ENCODE measurements around the gene N4BP2L2.

The N4BP2L2 gene

DNA sequence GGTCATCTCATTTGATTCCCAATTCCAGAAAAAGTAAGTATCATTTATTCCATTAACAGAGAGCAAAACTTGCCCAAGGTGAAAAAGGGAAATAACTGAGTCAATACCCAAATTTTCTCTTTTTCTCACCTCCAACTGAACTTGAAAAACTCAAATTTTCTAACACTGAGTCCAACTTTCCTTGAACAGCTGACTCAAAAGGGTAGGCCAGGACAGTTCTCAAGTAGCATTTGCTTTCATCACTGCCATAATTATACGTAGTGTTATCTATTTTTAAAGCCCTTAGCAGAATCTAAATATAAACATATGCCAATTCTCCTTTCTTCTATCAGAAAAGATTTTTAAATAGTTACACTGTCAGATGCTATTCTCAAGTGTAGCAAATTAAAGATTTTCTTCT, 3.5 kb downstream of the N4BP2L2 start:
- DNase-seq: no peak

DNA sequence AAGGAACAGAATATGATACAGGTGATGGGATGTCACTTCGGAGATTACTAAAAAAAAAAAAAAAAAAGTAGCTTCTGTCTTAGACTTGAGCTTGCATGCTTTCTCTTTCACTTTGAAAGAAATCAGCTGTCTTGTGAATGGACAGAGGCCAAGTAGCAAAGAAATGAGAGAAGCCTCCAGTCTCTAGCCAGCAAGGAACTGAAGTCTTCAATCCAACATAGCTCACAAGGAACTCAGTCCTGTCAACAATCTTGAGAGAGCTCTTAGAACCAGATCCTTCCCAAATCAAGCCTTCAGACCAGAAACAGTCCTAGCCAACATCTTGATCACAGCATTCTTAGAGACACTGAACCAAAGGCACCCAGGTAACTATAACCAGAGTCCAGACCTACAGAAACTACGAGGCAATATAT, 7.7 kb downstream of the N4BP2L2 start:
- peak in 3 of 56 donors; percentile 1 to 4 (median 2) for DNase-seq

DNA sequence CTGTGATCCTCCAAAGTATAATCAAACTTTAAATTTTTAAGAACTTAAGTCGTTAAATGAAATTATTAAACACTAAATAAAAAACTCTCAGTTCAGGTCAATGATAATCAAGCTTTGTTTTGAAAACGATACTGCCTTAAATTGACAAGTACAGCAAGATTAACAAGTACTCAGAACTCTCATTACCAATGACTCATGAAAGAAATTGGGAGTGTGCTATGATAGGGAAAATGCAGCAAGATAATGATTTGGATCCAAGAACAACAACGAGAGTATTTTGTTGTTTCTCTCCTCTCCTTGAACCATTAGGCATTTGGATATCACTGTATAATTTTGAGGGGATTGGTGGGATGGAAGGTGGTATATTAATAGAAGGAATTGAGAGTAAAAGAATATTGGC, 10.2 kb downstream of the N4BP2L2 start:
- no peak for DNase-seq

GRCh38 chr13:32527151-32527550, 11.4 kb downstream of the N4BP2L2 start:
- DNase-seq: no peak

- DNase-seq: no peak
Observed at GRCh38 chr13:32525766-32526165, 12.8 kb downstream of the N4BP2L2 start.

GRCh38 chr13:32515246-32515645, 23.3 kb downstream of the N4BP2L2 start:
- DNase-seq: no peak

DNA sequence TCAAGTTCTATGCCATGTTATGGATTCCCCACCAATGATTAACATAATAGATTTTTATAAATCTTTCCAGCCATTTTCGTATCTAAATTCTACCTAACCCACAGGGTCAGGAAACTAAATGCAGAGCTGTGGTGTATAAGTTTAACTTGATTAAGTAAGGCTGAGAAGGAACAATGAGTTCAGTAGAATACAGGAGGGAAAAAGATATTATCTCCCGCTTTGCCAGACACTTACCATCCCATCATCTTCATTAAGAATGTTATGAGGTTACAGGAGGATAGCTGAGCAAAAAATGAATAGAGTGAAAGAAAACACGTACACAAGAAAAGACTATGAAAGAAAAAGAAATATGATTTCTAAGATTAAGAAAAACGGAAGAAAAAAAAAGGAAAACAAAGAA, 27.1 kb downstream of the N4BP2L2 start:
- DNase-seq: no peak

- DNase-seq: no peak
Observed at GRCh38 chr13:32504876-32505275, 33.7 kb downstream of the N4BP2L2 start.

GRCh38 chr13:32504263-32504662, 34.3 kb downstream of the N4BP2L2 start:
- no peak for DNase-seq

DNA sequence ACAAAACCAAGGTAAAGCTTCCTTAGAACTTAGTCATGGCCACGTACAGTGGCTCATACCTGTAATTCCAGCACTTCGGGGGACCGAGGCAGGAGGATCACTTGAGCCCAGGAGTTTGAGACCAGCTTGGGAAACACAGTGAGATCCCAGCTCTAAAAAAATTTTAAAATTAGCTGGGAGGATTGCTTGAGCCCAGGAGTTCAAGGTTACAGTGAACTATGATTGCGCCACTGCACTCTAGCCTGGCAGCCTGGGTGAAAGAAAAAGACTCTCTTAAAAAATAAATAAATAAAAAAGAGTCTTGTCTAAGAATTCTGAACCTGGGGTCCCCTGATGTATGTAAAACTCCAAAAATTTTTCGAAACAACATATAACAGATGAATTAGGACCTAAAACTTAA, 34.9 kb downstream of the N4BP2L2 start:
- no peak for DNase-seq

GRCh38 chr13:32501064-32501463, 37.5 kb downstream of the N4BP2L2 start:
- DNase-seq: no peak

DNA sequence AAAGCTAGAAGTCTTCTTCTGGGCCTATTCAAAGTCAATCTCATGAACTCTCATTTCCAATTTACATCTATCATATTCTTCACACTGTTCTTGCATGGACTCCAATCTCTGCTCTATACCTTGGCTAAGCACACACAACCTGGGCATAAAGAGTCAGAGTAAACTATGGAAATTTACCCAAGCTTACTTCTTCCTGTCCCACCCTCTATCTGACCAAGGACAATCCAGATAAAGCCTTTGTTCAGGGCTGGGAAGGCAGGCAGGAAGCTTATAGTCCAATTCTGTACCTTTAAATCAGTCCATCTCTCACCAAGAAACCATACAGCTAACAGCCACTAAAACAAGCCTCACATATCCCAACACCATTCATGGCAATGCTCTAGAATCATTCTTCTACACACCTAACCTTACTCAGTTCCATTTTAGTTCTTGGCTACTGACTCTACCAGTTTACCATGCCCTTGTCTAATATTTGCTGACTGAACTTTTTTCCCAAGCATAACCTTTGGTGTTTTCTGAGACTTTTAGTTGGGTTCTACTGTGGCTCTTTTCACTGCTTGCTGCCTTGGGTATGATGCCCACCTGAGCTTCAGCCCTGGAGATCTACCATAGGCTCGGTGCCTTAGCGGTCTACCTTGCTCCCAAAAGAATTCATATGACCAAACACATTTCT, 38.9 kb downstream of the N4BP2L2 start:
- DNase-seq: no peak

- DNase-seq: no peak
Observed at GRCh38 chr13:32497589-32497988, 41.0 kb downstream of the N4BP2L2 start.

DNA sequence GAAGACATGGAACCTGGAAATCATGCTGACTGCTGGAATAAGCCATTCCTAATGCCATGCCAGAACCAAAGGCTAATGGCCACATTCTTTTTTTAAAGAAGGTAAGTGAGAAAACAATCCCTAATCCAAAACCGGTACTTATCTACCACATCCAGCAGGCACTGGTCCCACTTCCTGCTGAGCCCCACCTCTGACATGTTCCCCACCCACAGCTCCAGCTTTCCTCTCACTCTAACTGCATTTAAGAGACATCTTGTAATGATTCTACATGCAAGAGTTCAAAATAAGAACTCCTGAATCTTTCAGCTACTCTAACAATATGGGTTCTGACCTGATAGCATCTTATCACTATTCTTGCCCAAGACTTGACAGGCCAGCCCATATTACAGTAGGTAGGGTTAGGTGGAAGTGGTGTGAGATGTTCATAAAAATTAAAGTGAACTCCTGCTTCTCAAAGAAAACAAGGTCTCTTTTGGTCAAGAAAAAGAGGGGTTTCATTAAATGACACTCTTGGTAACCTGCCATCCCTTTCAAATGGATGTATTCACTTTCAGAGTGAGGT, 41.9 kb downstream of the N4BP2L2 start:
- no peak for DNase-seq

DNA sequence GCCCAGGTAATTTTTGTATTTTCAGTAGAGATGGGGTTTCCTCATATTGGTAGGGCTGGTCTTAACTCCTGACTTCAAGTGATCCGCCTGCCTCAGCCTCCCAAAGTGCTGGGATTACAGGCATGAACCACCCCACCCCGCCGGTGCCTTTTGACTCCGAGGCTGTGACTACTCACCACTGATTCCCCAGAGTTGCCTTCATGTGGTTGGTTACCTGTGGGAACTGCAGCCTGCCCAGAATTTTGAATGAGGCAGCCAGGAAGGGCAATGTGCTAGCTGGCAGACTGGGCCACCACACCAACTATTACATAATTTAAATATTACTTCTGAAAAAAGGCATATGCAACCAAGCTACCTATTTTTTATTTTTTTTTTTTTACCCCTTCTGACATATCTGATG, 42.8 kb downstream of the N4BP2L2 start:
- DNase-seq: no peak

DNA sequence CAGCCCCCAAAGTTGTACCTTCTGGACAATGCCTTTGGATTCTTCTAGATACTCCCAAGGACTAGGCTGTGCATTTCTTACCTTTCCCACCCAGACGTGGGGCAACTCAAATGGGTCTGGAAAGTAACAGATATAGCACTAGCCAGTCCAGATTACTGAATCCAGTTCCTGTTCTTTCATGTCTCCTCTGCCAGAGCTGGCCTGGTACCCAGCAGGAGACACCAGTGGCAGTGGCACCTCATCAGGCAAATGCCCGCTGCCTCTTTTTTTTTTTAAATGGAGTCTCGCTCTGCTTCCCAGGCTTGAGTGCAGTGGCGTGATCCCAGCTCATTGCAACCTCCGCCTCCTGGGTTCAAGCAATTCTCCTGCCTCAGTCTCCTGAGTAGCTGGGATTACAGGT, 43.2 kb downstream of the N4BP2L2 start:
- DNase-seq: no peak

DNA sequence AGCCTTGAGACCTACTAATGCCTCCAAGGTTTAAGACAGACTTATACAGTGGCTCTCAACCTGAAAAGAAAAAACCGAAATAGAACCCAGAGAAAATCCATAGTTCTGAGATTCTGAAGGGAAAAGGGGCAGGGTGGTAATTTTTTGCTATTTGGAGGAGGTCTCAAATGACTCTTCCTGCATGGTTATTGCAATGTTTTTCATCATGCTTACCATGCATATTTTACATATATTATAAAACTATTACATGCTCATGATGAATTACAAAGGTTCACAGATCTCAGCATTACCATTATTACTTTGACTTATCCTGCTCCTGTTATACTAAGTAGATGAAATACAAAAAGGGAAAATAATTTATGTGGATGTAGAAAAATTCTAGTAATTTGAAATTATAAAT, 47.6 kb downstream of the N4BP2L2 start:
- no peak for DNase-seq

DNA sequence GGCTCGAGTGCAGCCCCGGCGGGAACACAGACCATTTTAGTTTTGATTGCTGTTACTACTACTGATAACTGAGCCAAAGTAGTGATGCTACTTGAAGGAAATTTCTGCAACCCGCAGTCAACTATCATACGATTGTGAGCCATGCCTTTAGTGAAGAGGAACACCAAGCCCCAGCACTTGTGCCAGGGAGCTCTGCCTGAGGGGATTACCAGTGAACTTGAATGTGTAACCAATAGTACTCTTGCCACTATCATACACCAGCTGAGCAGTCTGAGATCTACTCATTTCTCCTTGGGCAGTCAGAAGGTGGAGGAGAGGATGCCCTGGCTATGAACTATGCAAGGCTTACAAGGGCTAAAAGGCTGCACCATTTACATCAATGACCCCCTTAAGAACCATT, 61.7 kb downstream of the N4BP2L2 start:
- DNase-seq: no peak

- DNase-seq: no peak
Observed at GRCh38 chr13:32476021-32476731, 62.4 kb downstream of the N4BP2L2 start.

GRCh38 chr13:32474999-32475792, 63.4 kb downstream of the N4BP2L2 start:
- no peak for DNase-seq

- DNase-seq: no peak
Observed at GRCh38 chr13:32473650-32474049, 64.9 kb downstream of the N4BP2L2 start.

- no peak for DNase-seq
Observed at GRCh38 chr13:32472194-32472621, 66.4 kb downstream of the N4BP2L2 start.

Data from amygdala (tissue), 56 donors.